A549 (cell line): ENCODE results near the gene PTPRN2.
"Not testable (repeated sequence)": the region's sequence is repeated elsewhere in the genome, so short reads cannot be mapped to it uniquely, and the experiment has no call there.

Source experiments
- BHLHE40 ChIP-seq: IDR thresholded peaks from 2 replicates; pipeline ENCODE4 v1.6.1; 2012; ENCODE audit warnings: low read depth, low read length, inconsistent platforms
- CBX8 ChIP-seq: fragments of 200-600 bp; sonication (generic); IDR thresholded peaks from 2 replicates; pipeline ENCODE4 v1.6.1; 2016
- CTCF ChIP-seq: fragments of >200 bp; sonication (Bioruptor Twin); formaldehyde crosslinking; IDR thresholded peaks from 3 replicates; pipeline ENCODE4 v1.5.1; 2016
- JUN ChIP-seq, 2 experiments: fragments of >200 bp; sonication (Bioruptor Twin); formaldehyde crosslinking; IDR thresholded peaks; 2 replicates in 1 of 2; 3 replicates in 1 of 2; pipeline ENCODE4 v1.6.1; 2016 to 2017
- MAZ ChIP-seq: fragments of 150-350 bp; IDR thresholded peaks from 2 replicates; pipeline ENCODE4 v1.6.1; 2014; ENCODE audit warnings: antibody characterized with exemption, low read depth, low read length, borderline replicate concordance
- POLR2A ChIP-seq: IDR thresholded peaks from 2 replicates; pipeline ENCODE4 v1.6.1; 2012; ENCODE audit warnings: mild to moderate bottlenecking, low read length
- RNF2 ChIP-seq: fragments of 200-600 bp; sonication (generic); IDR thresholded peaks from 2 replicates; pipeline ENCODE4 v1.6.1; 2016; ENCODE audit warnings: low read depth, mild to moderate bottlenecking, antibody characterized with exemption, moderate library complexity, borderline replicate concordance
- USF2 ChIP-seq: fragments of 450-650 bp; IDR thresholded peaks from 2 replicates; pipeline ENCODE4 v1.6.1; 2014; ENCODE audit warnings: antibody characterized with exemption
- ZFP36 ChIP-seq: fragments of 450-650 bp; IDR thresholded peaks from 2 replicates; pipeline ENCODE4 v1.6.1; 2014; ENCODE audit warnings: borderline replicate concordance; ENCODE audit not compliant: partially characterized antibody
- ZSCAN20 ChIP-seq: fragments of 250-450 bp; sonication (Bioruptor Pico); IDR thresholded peaks from 2 replicates; pipeline ENCODE4 v1.8.0; 2022; ENCODE audit warnings: mild to moderate bottlenecking, moderate library complexity

GRCh38 chr7:157847756-157848487 lies 739.7 kb downstream of the PTPRN2 start:
- TF ChIP-seq USF2; POLR2A; CBX8; ZFP36; ZSCAN20 (CRISPR knock-in tag); CTCF; JUN (IDR thresholded peaks at IDR 0.05); BHLHE40; RNF2; MAZ: not testable (repeated sequence)
